ENCODE results near the gene USP10. TPM values are rescaled to one million over a fixed set of nuclear protein-coding genes. Genes with fewer than 3 reads are reported as not detected.

USP10 gene
- total RNA-seq, 1 donor from 2014 or later, result 46.5 TPM

DNA sequence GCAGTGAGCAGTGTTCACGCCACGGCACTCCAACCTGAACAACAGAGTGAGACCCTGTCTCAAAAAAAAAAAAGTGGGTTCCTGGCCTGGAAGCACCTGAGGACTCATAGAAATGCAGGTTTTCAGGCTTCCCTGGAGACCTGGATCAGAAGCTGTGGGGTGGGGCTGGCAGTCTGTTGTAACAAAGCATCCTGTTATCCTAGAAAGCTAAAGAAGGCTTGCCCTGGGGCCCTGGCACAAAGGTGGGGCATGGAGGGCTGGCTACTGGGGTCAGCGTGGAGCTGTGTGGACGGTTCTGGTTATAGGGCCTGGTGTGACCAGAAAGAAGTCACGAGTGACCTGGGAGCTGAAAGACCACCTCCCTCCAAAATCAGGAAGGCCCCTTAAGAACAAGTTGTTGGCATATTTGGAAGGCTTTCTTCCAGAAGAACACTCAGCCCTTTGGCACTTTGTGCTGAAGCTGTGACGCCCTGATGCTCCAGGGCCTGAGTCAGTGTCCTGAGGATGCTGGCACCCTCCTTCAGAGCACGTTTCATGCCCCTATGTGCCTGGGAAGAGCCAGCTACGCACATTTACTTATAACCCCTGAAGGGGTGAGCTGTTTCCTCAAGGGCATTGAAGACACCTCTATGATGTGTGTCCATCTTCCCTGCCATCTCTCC lies 126.2 kb downstream of the USP10 start:
- no peak for DNase-seq

DNA sequence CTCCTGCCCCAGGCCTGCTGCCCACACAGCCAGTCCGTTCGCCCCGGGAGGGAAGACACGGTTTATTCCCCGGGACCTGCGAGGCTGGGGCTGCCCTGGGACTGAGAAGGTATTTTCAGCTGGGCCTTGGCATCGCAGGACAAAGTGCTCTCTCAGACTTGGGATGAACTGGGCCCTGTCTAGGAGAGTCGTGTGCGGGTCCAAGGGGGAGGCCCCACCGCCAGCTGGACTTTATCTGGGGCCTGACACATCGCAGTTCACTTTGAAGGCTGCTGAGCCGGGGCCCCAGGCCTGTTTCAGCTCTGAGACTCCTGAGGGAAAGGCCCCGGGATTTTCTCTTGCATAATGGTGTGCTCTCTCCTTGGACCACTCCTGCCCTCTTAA lies 126.8 kb downstream of the USP10 start:
- no peak for DNase-seq

DNA sequence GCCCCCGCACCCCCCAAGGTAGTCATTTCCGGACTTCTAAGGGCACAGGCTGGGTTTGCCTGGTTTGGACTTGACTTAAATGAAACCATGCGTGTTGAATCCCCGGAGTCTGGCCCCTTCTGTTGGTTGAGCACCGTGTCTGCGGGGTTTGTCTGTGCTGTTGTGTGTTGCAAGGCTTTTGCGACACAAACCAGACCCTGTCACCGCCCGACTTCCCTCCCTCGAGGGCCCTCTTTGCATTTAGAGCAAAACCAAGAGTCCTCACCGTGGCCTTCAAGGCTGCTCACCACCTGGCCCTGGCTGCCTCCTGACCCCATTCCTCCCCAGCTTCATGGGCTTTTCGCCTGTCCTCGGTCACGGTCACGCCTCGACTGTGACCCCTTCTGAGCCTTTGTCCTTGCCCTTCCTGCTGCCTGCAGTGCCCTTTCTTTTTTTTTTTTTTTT lies 127.4 kb downstream of the USP10 start:
- no peak for DNase-seq

GRCh38 chr16:84827897-84828296 lies 128.1 kb downstream of the USP10 start:
- DNase-seq, result no peak

DNA sequence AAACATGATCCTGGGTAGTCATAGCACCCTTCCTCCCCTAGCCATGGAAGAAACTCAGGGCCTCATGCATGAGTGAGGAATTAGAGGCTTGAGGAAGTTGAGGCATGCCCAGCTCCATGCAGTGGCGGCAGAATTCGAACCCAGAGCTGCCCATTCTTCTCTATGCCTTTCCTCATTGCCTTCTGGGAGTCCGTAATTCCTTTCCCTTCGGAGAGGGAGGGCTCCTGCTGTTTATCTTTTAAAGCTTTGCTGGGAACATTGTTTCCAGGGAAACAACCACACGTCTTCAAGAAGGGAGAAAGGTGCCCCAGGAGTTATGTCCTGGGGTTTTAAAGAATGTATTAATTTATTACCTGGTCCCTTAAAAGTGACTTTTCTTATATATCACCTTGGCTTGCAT lies 128.5 kb downstream of the USP10 start:
- no peak for DNase-seq

Other genes with a start within 250 kb of the USP10 start
- gene MEAK7, start 195.3 kb upstream of the USP10 start, total RNA-seq, result 12.8 TPM
- 89.7 TPM for gene COTL1, start 81.9 kb upstream of the USP10 start, total RNA-seq
- 75.2 TPM for gene KLHL36, start 51.5 kb upstream of the USP10 start, total RNA-seq
- gene CRISPLD2, start 120.0 kb downstream of the USP10 start, total RNA-seq, result 2.7 TPM